Thyroid gland (tissue), 4 donors: Measurements from ENCODE around the gene VMP1. TPM values are rescaled to one million over a fixed set of nuclear protein-coding genes. Genes with fewer than 3 reads are reported as not detected.

Experiments used
- DNase-seq, 2 donors: peaks; one replicate each; pipeline ENCODE4 v3.0.0-alpha.2; 2019
- H3K27ac ChIP-seq, 3 donors: fragments of 200-600 bp; sonication (generic); 1 replicate in 2 of 3; 2 replicates in 1 of 3; pipeline ENCODE4 v1.5.1; 2016 to 2019; ENCODE audit warnings: mild to moderate bottlenecking in 1 of 3, moderate library complexity in 1 of 3
- H3K27me3 ChIP-seq: fragments of 200-600 bp; sonication (generic); one replicate; pipeline ENCODE4 v1.5.1; 2019
- H3K36me3 ChIP-seq, 2 donors: fragments of 200-600 bp; sonication (generic); one replicate each; pipeline ENCODE4 v1.5.1; 2016 to 2019
- H3K4me1 ChIP-seq, 2 donors: fragments of 200-600 bp; sonication (generic); one replicate each; pipeline ENCODE4 v1.5.1; 2017 to 2019
- H3K4me3 ChIP-seq, 3 donors: fragments of 200-600 bp; sonication (generic); replicated peaks in 1 of 3; 1 replicate in 2 of 3; 2 replicates in 1 of 3; pipeline ENCODE4 v1.5.1; 2016; ENCODE audit warnings: mild to moderate bottlenecking in 1 of 3
- H3K9me3 ChIP-seq: fragments of 200-600 bp; sonication (generic); one replicate; pipeline ENCODE4 v1.5.1; 2017
- CTCF ChIP-seq, 6 experiments: fragments of 200-600 bp in 3 of 6; fragments of 450-650 bp in 3 of 6; sonication (generic) in 3 of 6; IDR thresholded peaks; one replicate each; pipeline ENCODE4 v1.5.1; 2016 to 2019; ENCODE audit warnings: antibody characterized with exemption in 6 of 6, mild to moderate bottlenecking in 2 of 6, inconsistent platforms in 1 of 6, moderate library complexity in 1 of 6
- POLR2A ChIP-seq, 2 donors: fragments of 450-650 bp; IDR thresholded peaks; one replicate each; pipeline ENCODE4 v1.6.1; 2017; ENCODE audit warnings: antibody characterized with exemption in 2 of 2, mild to moderate bottlenecking in 2 of 2, moderate library complexity in 1 of 2
- WGBS, 2 donors: methylation state at CpG; one replicate each; pipeline ENCODE4 v1.1.5; 2017; 5-methylcytosine and 5-hydroxymethylcytosine counted together
- intact Hi-C: fragments of 100-400 bp; cut with DNase I; formaldehyde crosslinking; loops from one replicate; pipeline ENCODE4 v1.15.1; 2023
- total RNA-seq, 4 donors: library from RNA; depleted of rRNA; stranded (reverse); fragments of >200 nt; gene quantifications; one replicate each; pipeline ENCODE4 v1.2.3, GENCODE V29; 2016

VMP1 gene
- total RNA-seq, 4 donors from 2014 or later: 98.5 to 168 (median 125) TPM

GRCh38 chr17:59680314-59680713, 27.1 kb upstream of the VMP1 start:
- intact Hi-C loops: no loop called here
- no peak overlapping the region for H3K4me3 ChIP-seq
- 81 to 90% methylated on average over 4 of the region's 4 CpGs for WGBS, 2 donors
- no peak for TF ChIP-seq CTCF (IDR thresholded peaks at IDR 0.05)
- TF ChIP-seq POLR2A (IDR thresholded peaks at IDR 0.05): no peak
- no peak overlapping the region for H3K27ac ChIP-seq
- DNase-seq: no peak
- H3K27me3 ChIP-seq: no peaks in the 10 kb centered on the region
- no peaks in the 10 kb centered on the region for H3K9me3 ChIP-seq
- H3K36me3 ChIP-seq: peaks cover 82 to 92% of the 10 kb centered on the region in 2 donors
- peaks cover 0 to 4% of the 10 kb centered on the region in 2 donors for H3K4me1 ChIP-seq

- H3K9me3 ChIP-seq: no peaks in the 10 kb centered on the region
- no peaks in the 10 kb centered on the region for H3K27me3 ChIP-seq
- no peak for TF ChIP-seq POLR2A (IDR thresholded peaks at IDR 0.05)
- TF ChIP-seq CTCF (IDR thresholded peaks at IDR 0.05): no peak
- DNase-seq: no peak
- H3K36me3 ChIP-seq: peaks cover 88 to 91% of the 10 kb centered on the region in 2 donors
- H3K4me1 ChIP-seq: no peaks in the 10 kb centered on the region
- no peak overlapping the region for H3K4me3 ChIP-seq
- intact Hi-C loops: no loop called here
- H3K27ac ChIP-seq: no peak overlapping the region
These were observed 24.2 kb upstream of the VMP1 start for GRCh38 chr17:59683283-59683682.

GRCh38 chr17:59684967-59685366, 22.5 kb upstream of the VMP1 start:
- 84% methylated on average over 6 of the region's 6 CpGs for WGBS, 2 donors
- Histone ChIP-seq H3K27ac (no peak overlapping the region), H3K36me3 (peaks cover 77 to 80% of the 10 kb centered on the region in 2 donors), H3K4me3 (no peak overlapping the region), H3K4me1 (no peaks in the 10 kb centered on the region), H3K27me3 (no peaks in the 10 kb centered on the region), H3K9me3 (no peaks in the 10 kb centered on the region)
- DNase-seq: no peak
- intact Hi-C loops: no loop called here
- TF ChIP-seq POLR2A (IDR thresholded peaks at IDR 0.05) (no peak), CTCF (IDR thresholded peaks at IDR 0.05) (no peak)

- Histone ChIP-seq H3K36me3 (peaks cover 74 to 75% of the 10 kb centered on the region in 2 donors), H3K4me3 (no peak overlapping the region), H3K27me3 (no peaks in the 10 kb centered on the region), H3K4me1 (no peaks in the 10 kb centered on the region), H3K9me3 (no peaks in the 10 kb centered on the region), H3K27ac (no peak overlapping the region)
- no peak for DNase-seq
- intact Hi-C loops: no loop called here
- WGBS, 2 donors: 94 to 97% methylated on average over 1 of the region's 1 CpG
- no peak for TF ChIP-seq CTCF (IDR thresholded peaks at IDR 0.05)
- no peak for TF ChIP-seq POLR2A (IDR thresholded peaks at IDR 0.05)
These were observed 19.4 kb upstream of the VMP1 start for GRCh38 chr17:59688008-59688407.

GRCh38 chr17:59688496-59688895, 19.0 kb upstream of the VMP1 start:
- peaks cover 73 to 75% of the 10 kb centered on the region in 2 donors for H3K36me3 ChIP-seq
- WGBS, 2 donors: 86 to 92% methylated on average over 2 of the region's 2 CpGs
- H3K4me1 ChIP-seq: no peaks in the 10 kb centered on the region
- intact Hi-C loops: no loop called here
- H3K4me3 ChIP-seq: no peak overlapping the region
- H3K9me3 ChIP-seq: no peaks in the 10 kb centered on the region
- DNase-seq: no peak
- no peaks in the 10 kb centered on the region for H3K27me3 ChIP-seq
- TF ChIP-seq POLR2A (IDR thresholded peaks at IDR 0.05): no peak
- no peak for TF ChIP-seq CTCF (IDR thresholded peaks at IDR 0.05)
- no peak overlapping the region for H3K27ac ChIP-seq
